MM.1S (cell line): ENCODE measurements around the gene CALCA.

Experiments
- CTCF ChIP-seq: fragments of 300-600 bp; sonication (generic); IDR thresholded peaks from 2 replicates; pipeline ENCODE4 v1.5.1; 2016; ENCODE audit warnings: antibody characterized with exemption, low read length, mixed read lengths
- EZH2 ChIP-seq: fragments of 300-600 bp; sonication (generic); optimal IDR thresholded peaks from 2 replicates; pipeline ENCODE3; 2017; ENCODE audit warnings: low read depth, mild to moderate bottlenecking, antibody characterized with exemption, low read length, mixed read lengths
- EZH2phosphoT487 ChIP-seq: fragments of 300-600 bp; sonication (generic); IDR thresholded peaks from 2 replicates; pipeline ENCODE4 v1.6.1; 2018; ENCODE audit warnings: antibody characterized with exemption, low read length

GRCh38 chr11:14974515-14975251, 2.5 kb upstream of the CALCA start:
- TF ChIP-seq CTCF: peak; percentile 76
- TF ChIP-seq EZH2: no peak
- no peak for TF ChIP-seq EZH2phosphoT487
